GM21367 (cell line): ENCODE measurements around the gene PWP2.
"Not testable (repeated sequence)": the region's sequence is repeated elsewhere in the genome, so short reads cannot be mapped to it uniquely, and the experiment has no call there.

ENCODE experiments used
- ATAC-seq: cut with Tn5 transposase; IDR thresholded peaks from one replicate; pipeline ENCODE4 v1.9.1; 2021; ENCODE audit not compliant: unreplicated experiment

PWP2 gene

DNA sequence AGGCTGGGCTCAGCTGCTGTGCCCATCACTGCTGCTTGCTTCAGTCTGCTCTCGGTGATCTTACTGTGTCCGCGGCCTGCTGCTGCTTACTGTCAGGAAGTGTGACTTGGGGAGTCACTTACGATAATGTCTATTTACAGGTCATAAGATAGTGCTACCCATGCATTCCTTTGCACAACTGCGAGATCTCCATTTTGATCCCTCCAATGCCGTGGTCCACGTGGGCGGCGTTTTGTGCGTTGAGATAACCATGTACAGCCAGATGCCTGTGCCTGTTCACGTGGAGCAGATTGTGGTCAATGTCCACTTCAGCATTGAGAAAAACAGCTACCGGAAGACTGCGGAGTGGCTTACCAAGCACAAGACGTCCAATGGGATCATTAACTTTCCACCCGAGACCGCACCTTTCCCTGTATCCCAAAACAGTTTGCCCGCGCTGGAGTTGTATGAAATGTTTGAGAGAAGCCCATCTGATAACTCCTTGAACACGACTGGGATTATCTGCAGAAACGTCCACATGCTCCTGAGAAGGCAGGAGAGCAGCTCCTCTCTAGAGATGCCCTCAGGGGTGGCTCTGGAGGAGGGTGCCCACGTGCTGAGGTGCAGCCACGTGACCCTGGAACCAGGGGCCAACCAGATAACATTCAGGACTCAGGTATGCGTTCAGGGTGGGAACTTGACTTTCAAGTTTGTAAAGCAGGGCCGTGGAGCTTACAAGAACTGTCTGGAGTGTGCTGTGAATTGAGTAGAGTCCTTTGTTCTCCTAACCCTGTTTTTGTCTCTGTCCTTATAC is 24.4 kb upstream of the PWP2 start:
- ATAC-seq = no peak

DNA sequence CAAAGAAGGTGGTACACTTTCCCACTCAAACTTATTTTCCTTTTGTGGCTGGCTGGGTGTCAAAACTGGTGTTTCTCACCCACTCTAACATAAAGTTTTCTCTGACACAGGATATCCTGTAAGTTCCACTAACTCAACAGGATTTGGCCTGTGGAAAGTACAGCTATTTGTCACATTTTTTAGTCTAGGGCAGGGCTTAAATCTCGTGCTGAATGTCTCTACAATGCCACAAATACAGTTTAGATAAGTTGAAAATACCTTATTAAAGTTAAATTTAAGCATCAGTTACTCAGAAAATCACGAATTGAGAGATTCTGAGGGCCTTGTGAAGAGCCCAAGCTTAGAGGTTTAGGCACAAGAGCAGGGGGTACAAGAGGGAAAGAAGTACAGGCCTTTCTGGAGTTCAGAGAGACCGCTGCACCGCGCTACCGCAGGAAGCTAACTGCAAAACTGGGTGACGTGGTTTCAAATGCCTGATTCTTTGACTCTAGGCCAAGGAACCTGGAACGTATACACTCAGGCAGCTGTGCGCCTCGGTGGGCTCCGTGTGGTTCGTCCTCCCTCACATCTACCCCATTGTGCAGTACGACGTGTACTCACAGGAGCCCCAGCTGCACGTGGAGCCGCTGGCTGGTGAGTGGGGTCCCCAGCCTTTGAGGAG is 23.4 kb upstream of the PWP2 start:
- ATAC-seq = no peak

GRCh38 chr21:44084496-44085241 is 22.5 kb upstream of the PWP2 start:
- no peak for ATAC-seq

DNA sequence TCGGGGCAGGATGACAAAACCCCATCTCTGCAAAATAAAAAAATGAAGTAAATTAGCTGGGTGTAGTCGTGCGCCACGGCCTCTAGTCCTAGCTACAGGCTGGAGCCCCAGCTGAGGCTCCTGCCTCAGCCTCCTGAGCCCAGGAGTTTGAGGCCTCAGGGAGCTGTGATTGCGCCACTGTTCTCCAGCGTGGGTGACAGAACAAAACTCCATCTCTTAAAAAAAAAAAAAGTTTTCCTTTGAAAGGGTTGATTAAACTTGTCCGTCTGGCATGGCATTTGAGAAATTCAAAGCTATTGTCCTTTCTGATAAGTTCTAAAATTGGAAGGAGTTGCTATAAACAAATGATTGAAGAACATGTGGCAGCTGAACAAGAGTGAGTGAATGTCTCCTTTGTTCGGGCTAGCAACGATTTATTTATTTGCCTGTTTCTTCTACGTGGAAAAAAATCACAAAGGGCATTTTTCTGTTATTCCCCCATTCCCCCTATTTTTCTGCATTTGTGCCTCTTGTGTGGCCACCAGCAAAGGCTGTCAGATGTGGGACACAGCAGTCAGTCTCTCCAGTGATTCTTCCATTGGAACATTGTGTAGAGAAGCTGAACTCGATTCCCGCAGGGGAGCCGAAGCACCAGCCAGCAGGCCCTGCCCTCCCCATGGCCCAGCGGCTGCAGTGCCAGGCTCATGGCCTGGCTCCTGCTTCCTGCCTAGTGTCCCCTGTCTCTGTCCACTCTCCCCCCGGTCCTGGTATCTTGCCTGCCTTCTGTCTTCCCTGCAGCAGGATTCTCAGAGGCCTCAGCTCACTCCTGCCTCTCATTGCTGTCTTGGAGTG is 21.5 kb upstream of the PWP2 start:
- no peak for ATAC-seq

GRCh38 chr21:44086636-44087425 is 20.4 kb upstream of the PWP2 start:
- ATAC-seq = no peak

GRCh38 chr21:44087426-44088400 is 19.5 kb upstream of the PWP2 start:
- no peak for ATAC-seq

- ATAC-seq = no peak
These were observed 18.8 kb upstream of the PWP2 start for GRCh38 chr21:44088401-44088780.

DNA sequence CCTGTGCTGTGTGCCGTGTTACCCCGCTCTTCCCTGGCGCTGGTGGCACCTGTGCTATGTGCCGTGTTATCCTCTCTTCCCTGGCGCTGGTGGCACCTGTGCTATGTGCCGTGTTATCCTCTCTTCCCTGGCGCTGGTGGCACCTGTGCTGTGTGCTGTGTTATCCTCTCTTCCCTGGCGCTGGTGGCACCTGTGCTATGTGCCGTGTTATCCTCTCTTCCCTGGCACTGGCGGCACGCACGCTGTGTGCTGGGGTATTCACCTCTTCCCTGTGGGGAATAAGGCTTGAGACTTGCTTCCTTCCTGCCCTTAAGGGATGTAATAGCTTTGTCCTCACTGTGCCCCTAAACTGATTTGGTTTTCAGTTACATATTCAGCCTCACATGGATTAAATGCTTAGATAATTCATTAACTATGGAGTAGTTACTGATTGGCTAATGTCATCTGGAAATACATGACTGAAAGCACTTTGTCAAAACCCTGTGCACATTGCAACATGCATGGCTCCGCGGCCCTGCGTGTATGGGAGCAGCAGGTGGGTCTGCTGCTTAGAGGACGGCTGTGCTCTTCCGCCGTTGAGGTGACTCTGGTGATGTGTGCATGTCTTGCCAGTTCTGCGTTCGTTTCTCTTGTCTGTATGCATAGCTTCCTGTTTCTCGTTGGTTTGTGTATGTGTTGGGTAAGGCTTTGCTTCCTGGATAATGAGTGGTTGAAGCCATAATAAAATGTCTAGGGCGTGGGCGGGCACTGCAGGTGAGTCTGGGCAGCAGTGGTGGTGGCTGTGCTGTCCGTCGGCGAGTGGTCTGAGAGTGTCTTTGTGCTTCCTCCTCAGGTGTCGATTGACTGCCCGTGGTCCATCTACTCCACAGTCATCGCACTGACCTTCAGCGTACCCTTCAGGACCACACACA is 17.9 kb upstream of the PWP2 start:
- ATAC-seq = no peak

GRCh38 chr21:44090325-44090724 is 16.9 kb upstream of the PWP2 start:
- ATAC-seq = no peak

DNA sequence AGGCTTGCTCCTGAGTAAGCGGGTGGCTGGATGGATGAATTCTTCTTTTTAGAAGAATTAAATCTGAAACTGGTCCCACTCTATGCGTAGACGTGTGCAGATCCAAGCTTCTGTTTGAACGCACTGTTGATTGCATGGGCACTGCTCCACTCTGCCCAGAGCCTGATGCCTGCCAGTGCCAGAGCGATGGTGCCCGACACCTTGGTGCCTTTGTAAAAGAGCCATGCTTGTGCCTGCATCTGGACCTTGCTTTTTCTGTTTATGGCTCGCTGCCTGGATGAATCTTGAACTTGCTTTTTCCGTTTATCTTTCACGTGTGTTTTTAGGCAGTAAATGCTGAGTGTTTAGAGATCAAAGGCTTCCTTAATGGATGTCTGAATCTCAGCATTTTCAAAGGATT is 15.0 kb upstream of the PWP2 start:
- ATAC-seq = no peak

GRCh38 chr21:44093761-44094160 is 13.4 kb upstream of the PWP2 start:
- no peak for ATAC-seq

- no peak for ATAC-seq
These were observed 12.4 kb upstream of the PWP2 start for GRCh38 chr21:44094832-44095231.

- not testable (repeated sequence) for ATAC-seq
These were observed 8.7 kb upstream of the PWP2 start for GRCh38 chr21:44098507-44098906.

GRCh38 chr21:44098964-44099363 is 8.2 kb upstream of the PWP2 start:
- ATAC-seq = not testable (repeated sequence)

- ATAC-seq = not testable (repeated sequence)
These were observed 390 bp downstream of the PWP2 start for GRCh38 chr21:44107589-44107988.

DNA sequence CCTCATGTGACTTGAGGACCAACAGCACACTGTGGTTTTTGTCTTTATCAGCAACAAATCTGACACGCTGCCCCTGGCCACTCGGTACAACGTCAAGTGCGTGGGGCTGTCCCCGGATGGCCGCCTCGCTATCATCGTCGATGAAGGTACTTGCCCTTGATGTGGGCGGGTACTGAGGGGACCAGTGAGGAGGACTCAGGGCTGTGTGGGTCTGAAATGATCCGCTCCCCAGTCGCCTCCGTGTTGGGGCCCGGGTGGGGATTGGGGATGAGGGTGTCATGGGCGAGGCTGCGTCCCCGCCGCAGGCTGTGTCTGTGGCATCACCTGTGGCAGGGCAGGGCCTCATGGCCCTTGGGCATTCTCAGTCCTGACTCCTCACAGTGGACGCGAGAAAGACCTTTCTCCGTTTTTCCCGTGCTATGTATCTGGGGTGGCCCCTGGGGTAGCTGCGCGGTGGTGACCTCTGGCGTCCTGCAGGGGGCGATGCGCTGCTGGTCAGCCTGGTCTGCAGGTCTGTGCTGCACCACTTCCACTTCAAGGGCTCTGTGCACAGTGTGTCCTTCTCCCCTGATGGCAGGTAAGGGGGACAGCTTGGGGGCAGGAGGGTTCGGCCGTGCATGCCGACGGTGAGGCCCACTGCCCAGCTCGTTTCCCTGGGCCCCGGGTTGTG is 6.6 kb downstream of the PWP2 start:
- not testable (repeated sequence) for ATAC-seq

GRCh38 chr21:44122131-44122530 is 14.9 kb downstream of the PWP2 start:
- ATAC-seq = not testable (repeated sequence)
